GM18526 (cell line): ENCODE data around the gene NOP14.

Experiments
- POLR2A ChIP-seq: IDR thresholded peaks from 3 replicates; pipeline ENCODE4 v1.6.1; 2011; ENCODE audit not compliant: insufficient read length; ENCODE audit errors: extremely low read depth

Gene NOP14

DNA sequence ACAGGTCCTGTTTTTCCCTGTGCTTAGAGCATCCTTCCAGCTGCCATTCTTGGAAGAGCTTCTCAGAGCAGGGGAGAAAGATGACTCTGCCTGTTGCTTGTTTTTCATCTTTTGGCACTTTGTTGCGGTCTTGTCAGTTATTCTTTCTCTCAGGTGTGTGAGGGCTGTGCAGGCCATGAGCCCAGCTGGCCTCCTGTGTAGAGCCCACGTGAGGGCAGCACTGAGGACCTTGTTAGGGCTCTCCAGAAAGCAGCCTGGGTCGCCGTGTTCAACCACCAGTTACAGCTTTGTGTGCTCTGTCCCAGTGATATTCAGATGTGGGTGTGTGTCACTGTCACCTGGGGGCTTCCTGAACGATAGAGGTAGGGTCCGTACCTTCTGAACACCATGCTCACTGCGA is 52.8 kb downstream of the NOP14 start:
- TF ChIP-seq POLR2A: no peak

DNA sequence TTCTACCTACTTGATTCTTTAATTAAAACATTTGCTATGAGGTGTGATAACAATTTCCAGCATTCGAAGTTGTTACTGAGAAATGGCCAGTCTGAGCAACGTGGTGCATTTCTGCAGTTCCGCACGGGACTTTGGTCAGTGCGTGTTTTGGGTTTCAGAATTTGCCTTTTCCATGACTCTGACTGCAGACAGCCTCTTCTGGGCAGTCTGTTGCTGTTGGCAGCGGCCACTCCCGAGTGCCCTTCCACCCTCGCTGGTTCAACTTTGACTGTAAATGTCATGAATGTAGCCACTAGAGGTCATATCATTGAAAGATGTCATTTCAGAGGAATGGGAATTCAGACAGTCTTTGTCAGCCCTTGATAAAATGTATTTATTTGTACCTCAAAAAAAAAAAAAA is 53.6 kb downstream of the NOP14 start:
- no peak for TF ChIP-seq POLR2A

DNA sequence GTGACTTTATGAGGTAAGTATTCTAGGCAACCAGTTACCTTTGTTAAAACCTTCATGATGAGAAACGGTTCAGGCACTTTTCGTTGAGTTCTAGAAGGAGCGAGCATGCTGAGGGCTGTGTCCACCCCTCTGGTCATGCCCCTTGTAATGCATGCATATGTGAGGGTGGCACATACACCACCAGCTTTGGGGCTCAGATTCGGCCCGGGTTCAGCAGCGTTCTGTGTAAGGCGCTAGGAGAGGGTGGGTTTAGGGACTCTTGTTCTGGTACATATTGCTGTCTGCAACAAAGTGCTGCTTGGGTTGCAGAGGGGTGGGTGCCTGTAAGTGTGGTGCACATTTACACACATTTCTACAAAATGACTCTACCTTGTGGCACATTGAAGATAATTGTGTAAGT is 54.5 kb downstream of the NOP14 start:
- TF ChIP-seq POLR2A: no peak

DNA sequence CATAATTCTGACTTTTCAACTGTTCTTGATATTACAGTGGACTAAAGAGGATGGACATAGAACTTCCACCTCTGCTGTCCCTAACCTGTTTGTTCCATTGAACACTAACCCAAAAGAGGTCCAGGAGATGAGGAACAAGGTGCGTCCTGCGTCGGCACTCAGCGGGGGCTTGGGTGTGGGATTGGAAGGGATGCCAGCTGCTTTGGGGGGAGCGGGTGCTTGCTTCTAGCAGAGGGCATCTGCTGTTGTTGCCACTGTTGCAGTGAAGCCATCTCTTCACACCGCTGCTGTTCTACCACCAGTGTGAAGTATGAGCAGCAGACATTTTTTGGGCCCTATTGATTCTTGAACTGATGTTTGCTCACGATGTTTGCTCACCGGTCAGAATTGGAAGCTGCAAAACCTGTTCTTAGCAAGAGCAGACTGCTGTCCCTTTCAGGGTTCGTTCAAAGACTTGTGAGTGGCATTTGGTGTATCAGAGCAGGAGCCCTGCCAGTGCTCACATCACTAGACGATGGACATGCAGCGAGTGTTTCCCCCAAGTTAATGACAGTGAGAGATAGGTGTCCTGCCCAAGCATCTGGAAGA is 55.4 kb downstream of the NOP14 start:
- no peak for TF ChIP-seq POLR2A

DNA sequence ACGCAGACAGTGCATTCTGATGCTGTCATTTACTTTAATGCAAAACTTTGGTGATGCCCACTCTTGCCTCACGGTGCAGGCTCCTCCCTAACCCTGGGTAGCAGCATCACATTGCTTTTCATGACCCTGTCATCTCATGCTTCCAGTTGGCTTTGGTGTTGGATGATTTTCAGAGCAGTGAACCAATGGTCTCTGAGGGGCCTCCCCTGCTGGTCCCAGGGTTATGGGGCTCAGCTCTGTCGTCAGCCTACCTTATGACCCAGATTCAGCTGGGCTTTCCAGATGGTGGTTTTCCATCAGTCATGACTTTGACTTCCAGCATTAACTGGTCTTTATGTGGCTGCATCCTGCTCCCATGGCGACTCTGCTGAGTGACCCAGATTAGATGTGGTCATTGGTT is 56.0 kb downstream of the NOP14 start:
- no peak for TF ChIP-seq POLR2A

DNA sequence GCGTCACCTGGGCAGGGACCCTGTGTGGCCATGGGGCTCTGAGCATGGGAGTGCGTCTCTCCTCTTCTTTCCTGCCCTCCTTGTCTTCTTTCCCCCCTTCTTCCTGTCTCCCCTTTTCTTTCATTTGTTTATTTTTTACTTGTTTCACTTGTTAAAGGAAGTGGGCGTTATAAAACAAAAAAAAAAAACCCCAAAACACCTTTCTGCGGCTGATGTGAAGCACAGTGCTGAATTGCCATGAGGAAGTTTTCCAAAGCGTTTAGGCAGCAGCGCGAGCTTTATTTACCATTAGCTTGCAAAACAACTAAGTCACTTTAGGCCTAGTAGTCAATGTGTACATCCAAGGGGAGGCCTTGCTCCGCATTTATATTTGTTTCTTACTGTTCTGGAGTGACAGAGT is 57.0 kb downstream of the NOP14 start:
- no peak for TF ChIP-seq POLR2A

DNA sequence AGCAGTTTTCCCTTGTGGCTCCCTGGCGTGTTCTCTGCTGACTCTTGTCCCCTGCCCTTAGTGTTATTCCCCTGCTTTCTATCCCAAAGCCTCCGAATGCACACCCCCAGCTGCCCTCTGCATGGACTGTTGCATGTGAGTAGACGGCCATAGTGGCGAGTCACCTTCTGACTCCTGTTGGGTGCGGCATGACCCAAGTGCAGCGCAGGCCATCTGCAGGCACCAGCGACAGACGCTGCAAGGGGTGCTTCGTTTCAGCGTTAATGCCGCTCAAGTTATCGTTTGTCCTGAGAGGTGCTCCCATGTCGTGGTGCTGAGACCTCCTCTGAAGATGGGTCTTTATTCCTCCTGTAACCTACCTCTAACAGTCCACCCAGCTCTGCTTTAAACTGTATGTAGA is 57.7 kb downstream of the NOP14 start:
- TF ChIP-seq POLR2A: no peak

DNA sequence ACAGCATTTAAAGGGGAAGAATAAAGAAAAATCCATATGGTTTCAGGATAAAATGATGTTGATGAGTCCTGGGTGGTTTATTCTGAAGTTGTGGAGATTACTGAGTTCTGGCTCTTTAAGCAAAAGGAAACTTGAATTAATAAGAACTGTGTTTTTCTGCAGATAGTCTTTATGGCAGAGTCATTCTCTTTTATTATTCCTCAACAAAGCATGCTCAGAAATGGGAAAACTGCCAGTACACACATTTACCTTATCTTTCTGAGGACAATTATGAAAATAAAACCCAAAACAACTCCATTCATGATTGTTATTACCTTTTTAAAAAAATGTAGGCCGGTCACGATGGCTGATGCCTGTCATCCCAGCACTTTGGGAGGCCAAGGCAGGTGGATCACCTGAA is 61.1 kb downstream of the NOP14 start:
- no peak for TF ChIP-seq POLR2A

DNA sequence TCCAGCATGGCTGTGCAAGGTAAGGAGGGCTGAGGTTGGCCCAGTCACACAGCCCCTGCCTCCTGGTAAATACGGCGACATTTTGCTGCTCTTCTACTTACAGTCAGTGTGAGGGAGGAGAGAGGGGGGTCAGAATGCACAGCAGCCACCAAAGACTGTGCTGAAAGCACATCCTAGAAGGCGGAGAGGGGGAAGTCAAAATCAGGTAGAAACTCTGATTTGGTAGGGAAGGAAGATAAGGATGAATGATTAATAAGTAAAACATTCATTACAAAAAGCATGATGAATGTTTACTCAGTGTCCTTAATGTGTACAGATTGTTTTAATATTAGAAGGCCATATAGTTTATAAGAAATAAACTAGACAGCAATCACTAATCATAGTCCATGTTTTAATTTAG is 62.0 kb downstream of the NOP14 start:
- TF ChIP-seq POLR2A: no peak

DNA sequence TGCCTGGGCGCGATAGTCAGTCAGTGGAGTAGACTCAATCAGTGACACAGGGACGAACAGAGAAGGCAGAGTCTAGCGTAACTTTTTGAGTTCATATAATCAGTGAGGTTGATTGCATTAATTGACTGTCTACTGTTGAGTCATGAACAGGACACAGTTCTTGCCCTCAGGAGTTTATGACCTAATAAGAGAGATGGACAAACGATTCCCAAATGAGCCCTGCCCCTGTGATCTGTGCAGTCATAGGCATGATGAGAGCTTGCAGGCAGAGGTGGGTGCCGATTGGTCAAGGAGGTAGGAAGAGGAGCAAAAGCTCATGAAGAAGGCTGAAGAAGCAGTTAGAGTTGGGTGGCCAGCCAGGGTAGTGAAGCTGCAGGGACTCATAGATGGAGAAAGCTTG is 62.5 kb downstream of the NOP14 start:
- no peak for TF ChIP-seq POLR2A

DNA sequence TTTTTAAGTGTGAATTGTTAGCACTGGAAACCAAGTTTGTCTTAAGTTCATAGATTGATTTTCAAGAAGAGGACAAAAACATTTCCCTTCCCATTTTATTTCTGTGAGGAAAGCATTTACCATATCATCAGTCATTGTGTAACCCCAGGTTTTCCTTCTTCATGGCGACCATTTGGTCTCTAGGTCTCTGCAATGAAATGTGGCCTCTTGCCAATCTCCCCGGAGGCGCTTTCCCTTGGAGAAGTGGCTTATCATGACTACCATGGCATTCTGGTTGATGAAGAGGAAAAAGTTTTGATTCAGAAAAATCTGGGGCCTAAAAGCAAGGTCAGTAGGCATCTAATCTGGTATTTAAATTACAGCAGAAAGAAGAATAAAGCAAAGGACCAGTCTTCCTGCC is 65.2 kb downstream of the NOP14 start:
- no peak for TF ChIP-seq POLR2A

DNA sequence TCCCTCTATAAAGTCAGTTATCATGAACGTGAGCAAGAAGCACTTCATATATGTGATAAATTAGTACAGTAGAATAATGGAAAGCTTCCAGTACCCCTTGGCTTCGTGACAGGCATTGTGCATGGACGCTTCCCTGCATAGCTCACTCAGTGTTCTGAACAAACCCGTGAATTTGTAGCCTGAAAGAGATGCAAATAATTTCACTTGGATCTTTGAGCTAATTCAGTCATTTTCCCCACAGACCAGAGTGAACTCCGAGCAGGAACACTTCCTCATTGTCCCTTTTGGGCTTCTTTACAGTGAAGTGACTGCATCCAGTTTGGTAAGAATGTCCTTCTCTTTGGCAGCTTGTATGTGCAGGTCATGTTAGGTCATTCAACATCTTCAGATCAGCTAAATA is 69.4 kb downstream of the NOP14 start:
- TF ChIP-seq POLR2A: no peak

DNA sequence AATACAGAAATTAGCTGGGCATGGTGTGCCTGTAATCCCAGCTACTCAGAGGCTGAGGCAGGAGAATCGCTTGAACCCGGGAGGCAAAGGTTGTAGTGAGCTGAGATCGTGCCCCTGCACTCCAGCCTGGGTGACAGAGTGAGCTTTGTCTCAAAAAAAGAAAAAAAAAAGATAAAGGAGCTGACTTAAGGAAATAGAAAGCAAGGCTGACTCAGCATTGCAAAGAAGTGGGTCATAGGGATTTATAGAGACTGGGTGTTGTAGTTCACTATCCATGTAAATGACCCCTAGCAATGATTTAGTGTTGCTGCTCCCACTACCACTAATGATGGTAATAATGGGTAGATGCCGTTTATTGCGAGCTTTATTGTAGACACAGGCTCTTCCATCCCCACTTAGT is 71.9 kb downstream of the NOP14 start:
- TF ChIP-seq POLR2A: no peak

DNA sequence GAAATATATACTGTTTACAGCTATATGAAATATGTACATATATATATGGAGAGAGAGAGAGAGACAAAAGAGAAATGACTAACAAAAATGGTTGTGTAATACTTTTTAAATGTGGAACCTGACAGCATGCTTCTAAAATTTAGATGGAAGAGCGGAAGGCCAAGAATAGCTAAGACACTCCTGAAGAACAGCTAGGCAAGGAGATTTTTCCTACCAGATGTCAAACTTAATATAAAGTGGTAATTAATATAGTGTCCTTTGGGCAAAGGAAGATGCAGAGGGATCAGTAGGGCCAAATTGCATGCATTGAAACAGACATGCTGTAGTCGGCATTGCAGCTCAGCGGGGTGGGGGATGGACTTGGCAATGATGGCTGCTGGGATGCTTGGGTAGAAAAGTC is 74.3 kb downstream of the NOP14 start:
- TF ChIP-seq POLR2A: no peak
